Measurements from ENCODE around the gene LYSMD4. TPM values are rescaled to one million over a fixed set of nuclear protein-coding genes. Genes with fewer than 3 reads are reported as not detected.

The LYSMD4 gene
- total and polyA plus RNA-seq, 2 of the 13 experiments (the other 11 are each of a cell fraction or from before 2014, with no cell fraction given), result 7.4 to 8.5 TPM

GRCh38 chr15:99738021-99738847 lies 5.0 kb upstream of the LYSMD4 start (continued):
- TF ChIP-seq ZNF280D (CRISPR knock-in tag; IDR thresholded peaks at IDR 0.05) (peak; percentile 83), CC2D1A (CRISPR knock-in tag; IDR thresholded peaks at IDR 0.05) (no peak), ELF3 (CRISPR knock-in tag; IDR thresholded peaks at IDR 0.05) (0 out of 2 replicates have a peak, but pooled peaks have one; percentile 14), PAXIP1 (CRISPR knock-in tag; conservative IDR thresholded peaks at IDR 0.05) (0 out of 2 replicates have a peak, but pooled peaks have one; percentile 44), AGO2 (optimal IDR thresholded peaks at IDR 0.05; ENCODE audit: low read depth, low read length) (no peak), GATAD2A (CRISPR knock-in tag; IDR thresholded peaks at IDR 0.05) (no peak), MEF2D (CRISPR knock-in tag; IDR thresholded peaks at IDR 0.05) (0 out of 2 replicates have a peak, but pooled peaks have one; percentile 37), HOXD1 (CRISPR knock-in tag; IDR thresholded peaks at IDR 0.05) (no peak), FUBP1 (CRISPR knock-in tag; IDR thresholded peaks at IDR 0.05; ENCODE audit: borderline replicate concordance) (0 out of 2 replicates have a peak, but pooled peaks have one; percentile 60), HOXA9 (CRISPR knock-in tag; IDR thresholded peaks at IDR 0.05; ENCODE audit: borderline replicate concordance) (no peak), ZFP36 (IDR thresholded peaks at IDR 0.05; ENCODE audit: borderline replicate concordance, low read depth, low read length, partially characterized antibody) (peak; percentile 49), AKNA (CRISPR knock-in tag; IDR thresholded peaks at IDR 0.05; ENCODE audit: borderline replicate concordance) (no peak), TARDBP (CRISPR knock-in tag; IDR thresholded peaks at IDR 0.05) (peak; percentile 35; the same call in 1 of the 2 replicates), ZNF776 (CRISPR knock-in tag; IDR thresholded peaks at IDR 0.05) (no peak)

Data from HepG2 (cell line).